ENCODE results near the gene AMOT.

- TF ChIP-seq EZH2 (IDR thresholded peaks at IDR 0.05; ENCODE audit: borderline replicate concordance, insufficient read depth, low read length, poor library complexity, severe bottlenecking) (no peak), EP300 (conservative IDR thresholded peaks at IDR 0.05; ENCODE audit: poor library complexity, severe bottlenecking) (no peak), POLR2AphosphoS5 (IDR thresholded peaks at IDR 0.05) (no peak), TAF1 (IDR thresholded peaks at IDR 0.05; ENCODE audit: low read depth) (no peak), RAD21 (conservative IDR thresholded peaks at IDR 0.05) (no peak)
- TF ChIP-seq, protein P1, sequence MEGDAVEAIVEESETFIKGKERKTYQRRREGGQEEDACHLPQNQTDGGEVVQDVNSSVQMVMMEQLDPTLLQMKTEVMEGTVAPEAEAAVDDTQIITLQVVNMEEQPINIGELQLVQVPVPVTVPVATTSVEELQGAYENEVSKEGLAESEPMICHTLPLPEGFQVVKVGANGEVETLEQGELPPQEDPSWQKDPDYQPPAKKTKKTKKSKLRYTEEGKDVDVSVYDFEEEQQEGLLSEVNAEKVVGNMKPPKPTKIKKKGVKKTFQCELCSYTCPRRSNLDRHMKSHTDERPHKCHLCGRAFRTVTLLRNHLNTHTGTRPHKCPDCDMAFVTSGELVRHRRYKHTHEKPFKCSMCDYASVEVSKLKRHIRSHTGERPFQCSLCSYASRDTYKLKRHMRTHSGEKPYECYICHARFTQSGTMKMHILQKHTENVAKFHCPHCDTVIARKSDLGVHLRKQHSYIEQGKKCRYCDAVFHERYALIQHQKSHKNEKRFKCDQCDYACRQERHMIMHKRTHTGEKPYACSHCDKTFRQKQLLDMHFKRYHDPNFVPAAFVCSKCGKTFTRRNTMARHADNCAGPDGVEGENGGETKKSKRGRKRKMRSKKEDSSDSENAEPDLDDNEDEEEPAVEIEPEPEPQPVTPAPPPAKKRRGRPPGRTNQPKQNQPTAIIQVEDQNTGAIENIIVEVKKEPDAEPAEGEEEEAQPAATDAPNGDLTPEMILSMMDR (IDR thresholded peaks at IDR 0.05; ENCODE audit: poor library complexity, severe bottlenecking): no peak
These were observed 17.7 kb downstream of the AMOT start for GRCh38 chrX:112822892-112823291.

Data from neural cell (in vitro differentiated cells).